ENCODE measurements around the gene SLC13A3. TPM values are rescaled to one million over a fixed set of nuclear protein-coding genes. Genes with fewer than 3 reads are reported as not detected.

The SLC13A3 gene
- total RNA-seq, 1 donor from 2014 or later: 0.90 TPM

- no peaks in the 10 kb centered on the region for H3K36me3 Mint-ChIP-seq (ENCODE audit: low read depth, unreplicated experiment)
Measured at GRCh38 chr20:46545077-46545826, 106.0 kb downstream of the SLC13A3 start.

GRCh38 chr20:46544576-46544975 lies 106.7 kb downstream of the SLC13A3 start:
- no peaks in the 10 kb centered on the region for H3K4me1 Mint-ChIP-seq (ENCODE audit: unreplicated experiment)
- H3K27ac Mint-ChIP-seq (ENCODE audit: unreplicated experiment): no peak overlapping the region
- no peaks in the 10 kb centered on the region for H3K9me3 Mint-ChIP-seq (ENCODE audit: unreplicated experiment)
- H3K4me3 Mint-ChIP-seq (ENCODE audit: unreplicated experiment): no peak overlapping the region
- H3K36me3 Mint-ChIP-seq (ENCODE audit: low read depth, unreplicated experiment): no peaks in the 10 kb centered on the region
- no peak for TF ChIP-seq CTCF (IDR thresholded peaks at IDR 0.05; ENCODE audit: unreplicated experiment)
- H3K27me3 Mint-ChIP-seq (ENCODE audit: unreplicated experiment): no peaks in the 10 kb centered on the region
- DNase-seq (ENCODE audit: low spot score): no peak

More at GRCh38 chr20:46545077-46545826, 106.0 kb downstream of the SLC13A3 start:
- no peak for TF ChIP-seq CTCF (IDR thresholded peaks at IDR 0.05; ENCODE audit: unreplicated experiment)
- Mint-ChIP-seq H3K9me3 (ENCODE audit: unreplicated experiment) (no peaks in the 10 kb centered on the region), H3K27me3 (ENCODE audit: unreplicated experiment) (no peaks in the 10 kb centered on the region), H3K27ac (ENCODE audit: unreplicated experiment) (no peak overlapping the region), H3K4me3 (ENCODE audit: unreplicated experiment) (no peak overlapping the region), H3K4me1 (ENCODE audit: unreplicated experiment) (no peaks in the 10 kb centered on the region)
- no peak for DNase-seq (ENCODE audit: low spot score)

GRCh38 chr20:46543959-46544358 lies 107.3 kb downstream of the SLC13A3 start:
- DNase-seq (ENCODE audit: low spot score): no peak
- no peak overlapping the region for H3K27ac Mint-ChIP-seq (ENCODE audit: unreplicated experiment)
- TF ChIP-seq CTCF (IDR thresholded peaks at IDR 0.05; ENCODE audit: unreplicated experiment): no peak
- no peaks in the 10 kb centered on the region for H3K27me3 Mint-ChIP-seq (ENCODE audit: unreplicated experiment)
- H3K4me1 Mint-ChIP-seq (ENCODE audit: unreplicated experiment): no peaks in the 10 kb centered on the region
- H3K36me3 Mint-ChIP-seq (ENCODE audit: low read depth, unreplicated experiment): no peaks in the 10 kb centered on the region
- no peak overlapping the region for H3K4me3 Mint-ChIP-seq (ENCODE audit: unreplicated experiment)
- no peaks in the 10 kb centered on the region for H3K9me3 Mint-ChIP-seq (ENCODE audit: unreplicated experiment)

GRCh38 chr20:46543033-46543432 lies 108.2 kb downstream of the SLC13A3 start:
- Mint-ChIP-seq H3K4me1 (ENCODE audit: unreplicated experiment) (no peaks in the 10 kb centered on the region), H3K4me3 (ENCODE audit: unreplicated experiment) (no peak overlapping the region), H3K36me3 (ENCODE audit: low read depth, unreplicated experiment) (no peaks in the 10 kb centered on the region), H3K27ac (ENCODE audit: unreplicated experiment) (no peak overlapping the region), H3K27me3 (ENCODE audit: unreplicated experiment) (no peaks in the 10 kb centered on the region), H3K9me3 (ENCODE audit: unreplicated experiment) (no peaks in the 10 kb centered on the region)
- TF ChIP-seq CTCF (IDR thresholded peaks at IDR 0.05; ENCODE audit: unreplicated experiment): no peak
- no peak for DNase-seq (ENCODE audit: low spot score)

- no peak for TF ChIP-seq CTCF (IDR thresholded peaks at IDR 0.05; ENCODE audit: unreplicated experiment)
- Mint-ChIP-seq H3K9me3 (ENCODE audit: unreplicated experiment) (no peaks in the 10 kb centered on the region), H3K4me3 (ENCODE audit: unreplicated experiment) (no peak overlapping the region), H3K4me1 (ENCODE audit: unreplicated experiment) (no peaks in the 10 kb centered on the region), H3K36me3 (ENCODE audit: low read depth, unreplicated experiment) (no peaks in the 10 kb centered on the region), H3K27ac (ENCODE audit: unreplicated experiment) (no peak overlapping the region), H3K27me3 (ENCODE audit: unreplicated experiment) (no peaks in the 10 kb centered on the region)
- no peak for DNase-seq (ENCODE audit: low spot score)
Measured at GRCh38 chr20:46541229-46541935, 109.9 kb downstream of the SLC13A3 start.

Data from endothelial cell (in vitro differentiated cells).